NCI-H82 (cell line): ENCODE measurements around the gene ANAPC5.
"Not testable (repeated sequence)": the region's sequence is repeated elsewhere in the genome, so short reads cannot be mapped to it uniquely, and the experiment has no call there.

Experiments
- DNase-seq: peaks from one replicate; lab custom pipeline; 2025; lab: John Stamatoyannopoulos, UW

The ANAPC5 gene, protein sequence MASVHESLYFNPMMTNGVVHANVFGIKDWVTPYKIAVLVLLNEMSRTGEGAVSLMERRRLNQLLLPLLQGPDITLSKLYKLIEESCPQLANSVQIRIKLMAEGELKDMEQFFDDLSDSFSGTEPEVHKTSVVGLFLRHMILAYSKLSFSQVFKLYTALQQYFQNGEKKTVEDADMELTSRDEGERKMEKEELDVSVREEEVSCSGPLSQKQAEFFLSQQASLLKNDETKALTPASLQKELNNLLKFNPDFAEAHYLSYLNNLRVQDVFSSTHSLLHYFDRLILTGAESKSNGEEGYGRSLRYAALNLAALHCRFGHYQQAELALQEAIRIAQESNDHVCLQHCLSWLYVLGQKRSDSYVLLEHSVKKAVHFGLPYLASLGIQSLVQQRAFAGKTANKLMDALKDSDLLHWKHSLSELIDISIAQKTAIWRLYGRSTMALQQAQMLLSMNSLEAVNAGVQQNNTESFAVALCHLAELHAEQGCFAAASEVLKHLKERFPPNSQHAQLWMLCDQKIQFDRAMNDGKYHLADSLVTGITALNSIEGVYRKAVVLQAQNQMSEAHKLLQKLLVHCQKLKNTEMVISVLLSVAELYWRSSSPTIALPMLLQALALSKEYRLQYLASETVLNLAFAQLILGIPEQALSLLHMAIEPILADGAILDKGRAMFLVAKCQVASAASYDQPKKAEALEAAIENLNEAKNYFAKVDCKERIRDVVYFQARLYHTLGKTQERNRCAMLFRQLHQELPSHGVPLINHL

DNA sequence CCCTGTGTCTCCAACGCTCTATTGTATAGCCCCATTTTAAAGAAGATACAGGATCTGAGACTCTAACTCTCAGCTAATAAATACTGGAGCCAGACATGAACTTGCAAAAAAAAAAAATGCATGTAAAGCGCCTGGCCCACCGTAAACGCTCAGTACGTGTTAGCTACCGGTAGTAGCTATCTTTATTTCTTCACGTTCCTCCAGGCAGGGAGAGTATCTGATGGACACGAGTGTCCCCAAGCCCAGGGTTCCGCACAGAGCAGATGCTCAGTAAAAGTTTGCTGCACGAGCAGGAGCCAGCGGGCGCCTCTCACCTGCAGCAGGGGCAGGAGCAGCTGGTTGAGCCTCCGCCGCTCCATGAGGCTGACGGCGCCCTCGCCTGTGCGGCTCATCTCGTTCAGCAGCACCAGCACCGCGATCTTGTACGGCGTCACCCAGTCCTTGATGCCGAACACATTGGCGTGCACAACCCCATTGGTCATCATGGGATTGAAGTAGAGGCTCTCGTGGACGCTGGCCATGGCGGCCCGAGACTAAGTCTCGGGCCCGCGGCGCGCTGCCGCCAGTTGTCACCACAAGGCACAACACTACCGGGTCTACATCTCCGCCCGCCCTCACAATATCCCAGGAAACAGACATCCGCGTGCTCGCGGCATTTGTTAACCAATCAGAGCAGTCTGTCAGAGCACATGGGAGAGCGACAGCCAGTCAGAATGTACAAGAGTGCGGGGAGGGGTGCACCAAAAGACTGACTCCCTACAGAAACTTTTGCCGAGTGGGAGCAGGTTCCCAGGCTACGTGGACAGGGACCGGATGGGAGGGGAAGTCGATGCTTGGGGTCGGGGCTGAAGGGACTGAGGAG is at the start of gene ANAPC5:
Gene ANAPC5 (minus strand): TSS at position 592 of the 862 bp plus-strand sequence. CDS start 71 bp downstream, at position 521.
- DNase-seq: peak; percentile 99

DNA sequence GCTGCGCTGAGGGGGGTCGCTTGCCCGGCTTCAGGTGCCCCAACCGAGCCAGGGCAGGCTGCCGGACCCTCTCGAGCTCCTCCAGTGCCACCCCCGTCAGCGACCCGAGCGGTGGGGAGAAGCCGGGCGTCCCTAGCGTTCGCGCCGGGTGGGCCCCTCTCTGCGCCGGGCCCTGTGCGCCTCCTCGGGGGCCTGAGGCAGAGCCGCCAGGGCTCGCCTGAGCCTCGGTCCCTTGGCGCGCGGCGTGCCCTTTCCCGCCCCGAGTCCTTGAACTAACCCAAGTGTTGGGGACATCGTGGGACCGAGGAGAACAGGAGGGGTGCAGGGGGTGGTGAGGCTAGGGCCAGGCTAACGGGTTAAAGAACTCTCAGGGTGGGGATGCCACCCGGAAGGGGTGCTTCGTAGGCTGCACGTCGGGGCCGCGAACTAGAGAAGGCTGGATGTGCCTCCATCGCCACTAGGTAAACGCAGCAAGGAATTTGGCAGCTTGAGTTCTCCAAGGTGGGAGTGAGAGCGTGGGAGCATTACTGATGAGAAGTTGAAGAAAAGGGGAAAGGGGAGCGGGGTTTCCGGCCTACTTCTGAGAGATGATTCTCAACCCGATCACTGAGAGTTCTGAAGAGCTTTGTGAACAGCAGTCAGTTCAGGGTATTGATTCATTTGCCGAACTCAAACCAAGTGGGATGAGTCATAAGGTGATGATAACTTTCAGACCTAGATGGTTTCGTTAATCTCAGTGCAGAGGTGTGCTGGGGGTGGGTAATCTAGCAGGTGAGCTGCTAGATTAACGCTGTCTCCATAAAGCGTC is 48.3 kb upstream of the ANAPC5 start:
- peak; percentile 64 for DNase-seq

DNA sequence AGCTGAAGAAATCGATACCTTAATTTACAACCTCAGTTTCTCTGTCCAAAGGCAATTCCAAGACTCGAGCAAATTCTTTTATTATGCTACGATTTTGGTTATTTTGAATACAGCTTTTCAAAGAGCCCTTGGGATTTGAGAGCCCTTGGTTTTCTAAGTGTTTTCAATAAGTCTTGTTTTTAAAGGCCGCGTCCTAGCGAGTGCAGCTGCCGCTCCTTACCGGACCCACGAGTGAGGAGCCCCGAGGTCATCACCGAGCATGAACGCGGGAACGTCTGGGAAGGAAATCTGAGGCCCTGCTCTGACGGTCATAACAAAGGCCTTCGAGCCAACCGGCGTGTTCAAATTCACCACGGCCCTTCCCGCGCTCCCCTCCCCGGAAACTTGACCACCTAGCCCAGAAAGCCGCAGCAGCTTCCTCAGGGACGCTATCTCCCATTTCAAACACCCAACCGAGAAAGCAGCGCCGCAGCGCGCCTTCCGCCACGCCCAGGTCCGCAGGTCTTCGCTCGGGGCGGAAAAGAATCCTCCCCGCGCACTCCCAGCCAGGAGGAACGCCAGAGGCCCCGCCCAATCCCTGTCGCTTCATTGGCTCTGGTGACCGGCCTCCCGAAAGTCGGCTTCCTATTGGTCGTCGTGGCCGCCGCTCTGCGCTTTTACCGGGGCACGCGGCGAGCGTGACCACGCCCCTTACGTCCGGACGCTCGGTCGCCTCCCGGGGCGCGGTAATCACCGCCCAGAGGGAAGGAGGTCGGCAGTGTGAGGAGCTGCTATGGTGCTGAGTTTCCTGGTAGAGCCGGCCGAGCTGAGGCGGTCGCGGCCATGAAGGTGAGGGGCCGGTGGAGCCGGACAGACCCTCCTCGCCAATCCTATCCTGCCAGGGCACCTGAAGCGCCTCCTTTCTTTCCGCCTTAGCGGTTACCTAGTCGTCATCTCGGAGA is 47.5 kb upstream of the ANAPC5 start, which contains the start of gene RNF34:
Gene RNF34 (plus strand): TSS at position 728 of the 941 bp plus-strand sequence. CDS start 95 bp downstream, at position 823.
- DNase-seq: peak; percentile 99

DNA sequence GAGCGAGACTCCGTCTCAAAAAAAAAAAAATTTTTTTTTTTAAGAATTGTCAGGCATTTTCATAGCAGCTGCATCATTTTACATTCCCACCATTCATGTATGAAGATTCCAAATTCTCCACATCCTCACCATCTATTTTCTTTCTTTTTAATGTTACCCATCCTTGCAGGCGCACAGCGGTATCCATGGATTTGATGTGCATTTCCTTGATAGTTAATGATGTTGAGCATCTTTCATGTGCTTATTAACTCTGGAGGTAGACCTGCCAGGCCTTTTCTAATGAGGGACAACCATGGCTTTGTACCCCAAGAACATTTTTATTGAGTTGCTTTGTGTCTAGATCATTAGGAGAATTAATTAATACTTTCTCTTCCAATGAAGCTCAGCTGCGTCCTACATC is 46.1 kb upstream of the ANAPC5 start:
- DNase-seq: no peak

DNA sequence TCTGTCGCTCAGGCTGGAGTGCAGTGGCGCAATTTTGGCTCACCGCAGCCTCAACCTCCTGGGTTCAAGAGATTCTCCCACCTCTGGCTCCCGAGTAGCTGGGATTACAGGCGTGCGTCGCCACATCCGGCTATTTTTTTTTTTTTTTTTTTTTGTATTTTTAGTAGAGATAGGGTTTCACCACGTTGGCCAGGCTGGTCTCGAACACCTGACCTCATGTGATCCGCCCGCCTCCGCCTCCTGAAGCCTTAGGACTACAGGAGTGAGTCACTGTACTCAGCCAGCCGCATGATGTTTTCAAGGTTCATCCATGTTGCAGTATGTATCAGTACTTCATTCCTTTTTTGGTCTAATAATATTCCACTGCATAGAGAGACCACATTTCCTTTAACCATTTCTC is 45.3 kb upstream of the ANAPC5 start:
- no peak for DNase-seq

DNA sequence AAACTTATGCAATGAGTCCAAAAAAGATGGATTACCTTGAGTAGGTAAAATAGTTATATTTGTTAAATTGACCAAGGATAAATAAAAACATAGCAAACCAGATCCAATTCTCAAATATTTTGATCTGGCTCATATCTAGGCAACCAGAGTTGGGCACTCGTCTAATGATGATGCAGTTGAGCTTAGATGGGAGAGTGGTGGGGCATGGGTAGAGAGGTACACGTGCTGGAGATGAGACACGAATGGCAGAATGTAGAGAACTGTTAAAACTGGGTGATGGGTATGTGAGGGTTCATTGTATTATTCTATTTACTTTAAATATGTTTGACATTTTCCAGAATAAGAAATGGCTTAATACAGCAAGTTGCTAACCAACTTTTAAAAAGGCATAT is 40.1 kb upstream of the ANAPC5 start:
- no peak for DNase-seq

DNA sequence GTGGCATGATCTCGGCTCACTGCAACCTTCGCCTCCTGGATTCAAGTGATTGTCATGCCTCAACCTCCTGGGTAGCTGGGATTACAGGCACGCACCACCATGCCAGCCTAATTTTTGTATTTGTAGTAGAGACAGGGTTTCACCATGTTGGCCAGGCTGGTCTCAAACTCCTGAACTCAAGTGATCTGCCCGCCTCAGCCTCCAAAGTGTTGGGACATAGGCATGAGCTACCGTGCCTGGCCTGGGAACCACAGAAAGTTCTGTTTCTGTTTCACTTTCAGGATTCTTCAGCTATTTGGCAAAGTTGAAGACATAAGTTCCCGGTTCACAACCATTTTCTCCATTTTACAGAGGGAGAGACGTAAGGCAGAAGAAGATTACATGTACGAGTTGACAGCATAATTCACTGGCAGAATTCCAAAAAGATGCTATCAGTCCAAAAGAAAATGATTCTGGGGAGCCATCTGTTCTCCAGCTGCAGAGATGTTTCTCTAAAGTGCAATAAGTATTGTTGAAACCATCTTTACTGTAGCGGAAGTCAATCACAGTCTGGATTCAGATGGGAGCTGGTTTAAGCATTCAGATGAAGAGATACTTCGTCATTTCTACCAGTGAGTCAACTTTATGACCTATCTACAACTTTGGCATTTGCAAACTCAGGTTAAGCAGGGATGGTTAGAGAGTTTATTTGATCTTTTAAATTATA is 39.6 kb upstream of the ANAPC5 start:
- DNase-seq: no peak

DNA sequence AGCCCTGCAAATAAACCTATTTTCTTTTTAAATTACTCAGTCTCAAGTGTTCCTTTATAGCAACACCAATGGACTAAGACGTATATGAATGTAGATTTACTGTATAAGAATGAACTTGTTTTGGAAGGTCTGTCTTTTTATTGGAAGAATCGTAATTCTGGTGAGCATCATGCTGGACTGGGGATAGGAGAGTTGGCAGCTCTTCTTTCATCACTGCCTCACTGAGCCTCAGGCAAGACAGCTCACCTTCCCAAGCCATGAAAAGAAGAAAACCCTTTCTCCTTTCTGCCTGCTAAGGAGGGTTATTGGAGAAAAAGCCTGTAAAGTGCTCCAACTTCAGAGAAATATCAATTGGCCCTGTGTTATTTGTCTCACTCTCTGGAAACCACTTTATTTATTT is 38.6 kb upstream of the ANAPC5 start:
- DNase-seq: no peak

DNA sequence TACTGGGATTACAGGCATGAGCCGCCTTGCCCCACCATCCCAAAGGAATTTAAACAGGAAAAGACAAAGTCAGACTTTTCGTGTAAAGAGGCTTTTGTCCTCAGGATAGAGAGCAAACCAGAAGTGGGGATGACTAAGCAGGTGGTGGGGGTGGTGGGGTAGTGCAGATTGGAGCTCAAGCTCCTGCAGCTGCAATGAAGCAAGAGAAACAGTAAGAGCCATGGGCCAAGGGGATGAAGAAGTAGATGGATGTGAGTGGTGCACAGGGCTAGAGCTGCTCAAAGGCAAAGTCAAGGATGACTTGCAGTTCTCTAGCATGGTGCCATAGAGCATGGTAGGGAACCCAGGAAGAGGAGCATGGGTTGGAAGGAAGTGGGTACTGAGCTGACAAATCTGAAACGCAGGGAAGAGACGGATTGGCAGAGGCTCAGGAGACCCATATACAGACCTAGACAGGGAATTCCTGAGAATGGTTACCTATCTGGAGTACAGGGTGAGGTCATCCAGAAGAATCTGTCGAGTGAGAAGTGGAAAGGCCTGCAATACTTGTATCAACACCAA is 36.3 kb upstream of the ANAPC5 start:
- no peak for DNase-seq

DNA sequence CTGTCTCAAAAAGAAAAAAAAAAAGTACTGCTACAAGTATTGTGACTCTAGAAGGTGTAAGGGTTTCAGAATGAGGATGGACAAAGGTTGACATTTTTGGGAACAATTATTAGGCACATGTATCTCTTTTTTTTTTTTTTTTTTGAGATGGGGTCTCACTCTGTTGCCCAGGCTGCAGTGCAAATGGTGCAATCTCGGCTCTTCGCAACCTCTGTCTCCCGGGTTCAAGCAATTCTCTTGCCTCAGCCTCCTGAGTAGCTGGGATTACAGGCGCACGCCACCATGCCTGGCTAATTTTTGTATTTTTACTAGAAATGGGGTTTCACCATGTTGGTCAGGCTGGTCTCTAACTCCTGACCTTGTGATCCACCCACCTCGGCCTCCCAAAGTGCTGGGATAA is 32.7 kb upstream of the ANAPC5 start:
- not testable (repeated sequence) for DNase-seq

DNA sequence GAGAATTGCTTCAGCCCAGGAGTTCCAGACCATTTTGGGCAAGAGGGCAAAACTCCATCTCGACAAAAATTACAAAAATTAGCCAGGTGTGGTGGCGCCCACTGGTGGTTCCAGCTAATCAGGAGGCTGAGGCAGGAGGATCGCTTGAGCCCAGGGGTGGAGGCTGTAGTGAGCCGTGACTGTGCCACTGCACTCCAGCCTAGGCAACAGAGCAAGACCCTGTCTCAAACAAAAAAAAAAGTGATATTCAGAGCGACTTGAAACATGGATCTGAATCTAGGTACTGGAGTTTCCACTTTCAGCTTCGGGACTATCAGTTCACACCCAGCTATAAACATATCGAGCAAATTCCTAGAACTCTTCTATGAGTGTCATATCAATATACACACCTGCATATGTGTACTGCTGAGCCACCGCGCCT is 31.4 kb upstream of the ANAPC5 start:
- DNase-seq: no peak

DNA sequence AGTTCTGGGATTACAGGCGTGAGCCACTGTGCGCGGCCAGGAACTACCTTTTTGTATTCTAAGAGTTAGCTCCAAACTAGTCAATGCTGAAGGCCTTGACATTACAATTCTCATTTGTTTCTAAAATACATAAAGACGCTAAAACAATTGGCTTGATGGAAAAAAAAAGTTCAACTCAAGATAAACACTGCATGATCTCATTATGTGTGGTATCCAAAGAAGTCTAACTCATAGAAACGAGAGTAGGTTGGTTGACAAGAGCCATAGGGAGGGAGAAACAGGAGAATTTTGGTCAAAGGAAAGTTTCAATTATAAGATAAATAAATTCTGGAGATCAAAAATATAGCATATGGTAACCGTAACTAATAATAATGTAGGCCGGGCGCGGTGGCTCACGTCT is 27.7 kb upstream of the ANAPC5 start:
- DNase-seq: no peak

DNA sequence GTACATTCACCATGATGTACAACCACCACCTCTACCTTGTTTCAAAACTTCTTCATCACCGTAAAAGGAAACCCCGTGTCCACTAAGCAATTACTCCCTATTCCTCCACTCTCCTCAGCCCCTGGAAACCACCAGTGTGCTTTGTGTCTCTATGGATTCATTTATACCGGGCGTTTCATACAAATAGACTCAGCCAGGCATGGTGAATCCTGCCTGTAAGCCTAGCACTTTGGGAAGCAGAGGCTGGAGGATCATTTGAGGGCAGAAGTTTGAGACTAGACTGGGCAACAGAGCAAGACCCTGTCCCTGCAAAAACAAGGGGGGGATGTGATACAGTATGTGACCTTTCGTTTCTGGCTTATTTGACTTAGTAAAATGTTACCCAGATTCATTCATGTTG is 26.5 kb upstream of the ANAPC5 start:
- no peak for DNase-seq

DNA sequence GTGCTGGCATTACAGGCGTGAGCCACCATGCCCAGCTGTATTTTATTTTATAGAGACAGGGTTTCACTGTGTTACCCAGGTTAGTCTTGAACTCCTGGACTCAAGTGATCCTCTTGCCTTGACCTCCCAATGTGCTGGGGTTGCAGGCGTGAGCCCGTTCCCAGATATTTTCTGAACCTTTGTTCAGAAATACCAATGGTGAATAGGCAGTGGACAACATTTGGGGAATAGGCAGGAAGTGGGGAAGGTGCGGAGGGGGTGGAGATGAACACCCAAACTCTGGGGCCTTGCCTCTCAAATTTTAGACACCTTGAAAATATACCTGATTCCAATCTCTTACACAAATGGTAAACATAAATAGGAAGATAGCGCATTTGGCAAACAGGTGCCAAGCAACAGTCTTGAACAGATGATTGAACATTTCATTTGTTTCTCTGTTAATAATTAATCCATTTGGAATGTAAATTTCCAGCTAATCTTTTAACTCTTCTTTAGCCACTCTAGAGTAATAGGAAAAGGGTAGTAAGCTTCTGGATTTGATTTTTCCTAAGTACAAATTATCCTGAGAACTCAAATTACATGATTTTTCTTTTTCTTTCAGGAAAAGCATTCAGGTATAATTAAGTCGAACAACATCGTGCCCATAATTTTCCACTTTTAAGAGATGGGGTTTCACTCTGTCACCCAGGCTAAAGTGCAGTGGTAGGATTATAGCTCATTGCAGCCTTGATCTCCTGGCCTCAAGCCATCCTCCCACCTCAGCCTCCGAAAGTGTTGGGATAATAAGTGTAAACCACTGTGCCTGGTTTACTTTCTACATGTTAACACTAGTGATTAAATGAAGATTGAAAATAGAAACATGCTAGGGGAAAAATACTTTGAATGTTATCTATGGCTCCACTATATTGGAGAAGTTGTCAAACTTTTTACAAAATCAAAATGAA is 24.8 kb upstream of the ANAPC5 start:
- DNase-seq: no peak

DNA sequence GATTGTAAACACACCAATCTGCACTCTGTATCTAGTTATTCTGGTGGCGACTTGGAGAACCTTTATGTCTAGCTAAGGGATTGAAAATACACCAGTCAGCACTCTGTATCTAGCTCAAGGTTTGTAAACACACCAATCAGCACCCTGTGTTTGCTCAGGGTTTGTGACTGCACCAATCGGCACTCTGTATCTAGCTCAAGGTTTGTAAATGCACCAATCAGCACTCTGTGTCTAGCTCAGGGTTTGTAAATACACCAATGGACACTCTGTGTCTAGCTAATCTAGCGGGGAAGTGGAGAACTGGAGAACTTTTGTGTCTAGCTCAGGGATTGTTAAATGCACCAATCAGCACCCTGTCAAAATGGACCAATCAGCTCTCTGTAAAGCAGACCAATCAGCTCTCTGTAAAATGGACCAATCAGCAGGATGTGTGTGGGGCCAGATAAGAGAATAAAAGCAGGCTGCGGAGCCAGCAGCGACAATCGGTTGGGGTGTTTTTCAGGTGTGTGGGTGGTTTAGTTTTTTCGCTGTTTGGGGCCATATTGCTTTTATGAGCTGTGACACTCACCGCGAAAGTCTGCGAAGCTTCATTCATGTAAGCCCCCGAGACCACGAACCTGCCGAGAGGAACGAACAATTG is 22.9 kb upstream of the ANAPC5 start:
- not testable (repeated sequence) for DNase-seq

DNA sequence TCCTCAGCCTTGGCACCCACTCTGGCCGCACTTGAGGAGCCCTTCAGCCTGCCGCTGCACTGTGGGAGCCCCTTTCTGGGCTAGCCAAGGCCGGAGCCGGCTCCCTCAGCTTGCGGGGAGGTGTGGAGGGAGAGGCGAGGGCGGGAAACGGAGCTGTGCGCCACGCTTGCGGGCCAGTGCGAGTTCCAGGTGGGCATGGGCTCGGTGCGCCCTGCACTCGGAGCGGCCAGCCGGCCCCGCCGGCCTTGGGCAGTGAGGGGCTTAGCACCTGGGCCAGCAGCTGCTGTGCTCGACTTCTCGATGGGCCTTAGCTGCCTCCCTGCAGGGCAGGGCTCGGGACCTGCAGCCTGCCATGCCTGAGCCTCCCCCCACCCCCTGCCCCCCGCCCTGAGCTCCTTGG is 22.1 kb upstream of the ANAPC5 start:
- not testable (repeated sequence) for DNase-seq

DNA sequence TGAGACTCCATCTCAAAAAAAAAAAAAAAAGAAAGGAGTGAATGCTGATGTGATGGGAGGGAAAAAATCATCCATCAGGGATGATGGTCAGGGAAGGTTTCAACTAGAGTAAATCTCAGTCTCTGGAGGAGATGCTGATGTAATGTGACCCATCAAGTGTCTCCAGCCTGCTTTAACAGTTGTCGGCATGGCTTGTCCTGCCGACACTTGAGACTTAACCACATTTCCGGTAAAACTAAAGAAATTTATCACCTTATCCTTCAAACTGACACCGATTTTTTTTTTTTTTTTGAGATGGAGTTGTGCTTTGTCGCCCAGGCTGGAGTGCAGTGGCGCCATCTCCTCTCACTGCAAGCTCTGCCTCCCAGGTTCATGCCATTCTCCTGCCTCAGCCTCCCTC is 21.5 kb upstream of the ANAPC5 start:
- no peak for DNase-seq

DNA sequence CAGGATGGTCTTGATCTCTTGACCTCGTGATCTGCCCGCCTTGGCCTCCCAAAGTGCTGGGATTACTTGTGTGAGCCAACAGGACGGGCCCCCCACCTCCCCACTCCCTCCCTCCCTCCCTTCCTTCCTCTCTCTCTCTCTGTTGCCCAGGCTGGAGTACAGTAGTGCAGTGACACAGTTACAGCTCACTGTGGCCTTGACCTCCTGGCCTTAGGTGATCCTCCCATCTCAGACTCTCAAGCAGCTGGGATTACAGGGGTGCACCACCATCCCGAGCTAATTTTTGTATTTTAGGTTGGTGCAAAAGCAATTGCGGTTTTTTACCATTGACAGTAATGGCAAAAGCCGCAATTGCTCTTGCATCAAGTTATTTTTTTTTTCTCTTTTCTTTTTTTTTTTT is 19.2 kb upstream of the ANAPC5 start:
- no peak for DNase-seq
